Hepatocyte (in vitro differentiated cells): Measurements from ENCODE around the gene RCOR3.

Experiments used
- CTCF ChIP-seq: fragments of 200-600 bp; sonication (generic); IDR thresholded peaks from 2 replicates; pipeline ENCODE4 v1.5.1; 2016; ENCODE audit warnings: antibody characterized with exemption, mild to moderate bottlenecking; ENCODE audit not compliant: poor library complexity
- EZH2 ChIP-seq: fragments of 200-600 bp; sonication (generic); IDR thresholded peaks from 2 replicates; pipeline ENCODE4 v1.6.1; 2016; ENCODE audit warnings: antibody characterized with exemption, mild to moderate bottlenecking, borderline replicate concordance

- no peak for TF ChIP-seq CTCF
- no peak for TF ChIP-seq EZH2
Observed at GRCh38 chr1:211215577-211215976, 43.6 kb upstream of the RCOR3 start.
